Measurements from ENCODE around the gene PSMC3.

Gene PSMC3

GRCh38 chr11:47406896-47407745 lies 19.1 kb downstream of the PSMC3 start:
- Histone ChIP-seq H3K9me3 (ENCODE audit: control insufficient read depth, low read length) (no peaks in the 10 kb centered on the region), H3K4me3 (ENCODE audit: insufficient read depth, low read depth, low read length) (peak overlapping the region; percentile 56), H3K27me3 (ENCODE audit: control insufficient read depth, insufficient read depth, low read length, poor library complexity, severe bottlenecking) (no peaks in the 10 kb centered on the region), H3K4me1 (ENCODE audit: control insufficient read depth, insufficient read depth, low read length) (peaks cover 8% of the 10 kb centered on the region), H3K27ac (ENCODE audit: insufficient read depth, low read depth, low read length, poor library complexity, severe bottlenecking) (no peak overlapping the region), H3K36me3 (ENCODE audit: control insufficient read depth, insufficient read depth, low read length) (no peaks in the 10 kb centered on the region)
- WGBS, 2 experiments: 78 to 80% methylated on average over 12 of the region's 12 CpGs

- Histone ChIP-seq H3K27me3 (ENCODE audit: control insufficient read depth, insufficient read depth, low read length, poor library complexity, severe bottlenecking) (no peaks in the 10 kb centered on the region), H3K36me3 (ENCODE audit: control insufficient read depth, insufficient read depth, low read length) (no peaks in the 10 kb centered on the region), H3K4me1 (ENCODE audit: control insufficient read depth, insufficient read depth, low read length) (peaks cover 4% of the 10 kb centered on the region), H3K4me3 (ENCODE audit: insufficient read depth, low read depth, low read length) (no peak overlapping the region), H3K9me3 (ENCODE audit: control insufficient read depth, low read length) (no peaks in the 10 kb centered on the region), H3K27ac (ENCODE audit: insufficient read depth, low read depth, low read length, poor library complexity, severe bottlenecking) (no peak overlapping the region)
- 72 to 81% methylated on average over 3 of the region's 3 CpGs for WGBS, 2 experiments
These were observed 22.7 kb downstream of the PSMC3 start for GRCh38 chr11:47403571-47403970.

DNA sequence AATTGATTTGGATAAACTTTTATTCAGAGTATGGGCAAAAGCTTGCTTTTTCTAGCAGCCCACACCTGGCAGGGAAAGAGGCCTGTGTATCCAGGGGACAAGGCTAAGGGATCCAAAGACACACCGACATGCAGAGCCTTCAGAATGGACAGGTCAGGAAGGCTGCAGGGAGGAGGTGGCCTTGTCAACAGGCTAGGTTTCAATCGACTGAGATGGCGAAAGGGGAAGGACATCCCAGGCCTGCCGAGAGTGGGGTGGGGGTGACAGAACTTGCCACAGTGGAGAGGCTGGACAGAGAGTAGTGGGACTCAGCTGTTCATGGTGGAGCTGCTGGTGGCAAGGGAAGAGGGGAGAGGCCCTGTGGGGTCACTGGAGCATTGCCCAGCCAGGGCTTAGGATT lies 23.1 kb downstream of the PSMC3 start:
- Histone ChIP-seq H3K36me3 (ENCODE audit: control insufficient read depth, insufficient read depth, low read length) (no peaks in the 10 kb centered on the region), H3K9me3 (ENCODE audit: control insufficient read depth, low read length) (no peaks in the 10 kb centered on the region), H3K27me3 (ENCODE audit: control insufficient read depth, insufficient read depth, low read length, poor library complexity, severe bottlenecking) (no peaks in the 10 kb centered on the region), H3K4me1 (ENCODE audit: control insufficient read depth, insufficient read depth, low read length) (peaks cover 4% of the 10 kb centered on the region), H3K4me3 (ENCODE audit: insufficient read depth, low read depth, low read length) (no peak overlapping the region), H3K27ac (ENCODE audit: insufficient read depth, low read depth, low read length, poor library complexity, severe bottlenecking) (no peak overlapping the region)
- WGBS, 2 experiments: 77 to 78% methylated on average over 4 of the region's 4 CpGs

DNA sequence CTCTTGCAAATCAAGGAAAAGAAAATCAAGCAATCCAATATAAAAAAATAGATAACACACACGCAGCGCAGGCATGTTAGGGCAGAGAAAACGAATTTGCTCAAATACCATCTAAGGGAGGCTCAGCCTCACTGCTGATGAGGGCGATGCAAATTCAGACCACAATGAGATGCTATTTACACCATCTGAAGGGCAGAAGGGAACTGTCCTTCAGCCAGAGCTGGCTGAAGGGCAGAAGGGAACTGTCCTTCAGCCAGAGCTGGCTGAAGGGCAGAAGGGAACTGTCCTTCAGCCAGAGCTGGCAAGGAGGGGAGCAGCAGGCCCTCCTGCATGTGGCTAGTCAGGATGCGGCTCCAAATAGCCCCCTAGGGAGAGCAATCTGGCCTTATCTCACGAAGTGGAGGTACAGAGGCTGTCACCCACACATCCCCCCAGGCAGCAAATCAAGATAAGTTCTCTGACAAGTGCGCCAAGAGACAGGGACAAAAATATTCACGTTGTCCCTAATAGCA lies 25.4 kb downstream of the PSMC3 start:
- Histone ChIP-seq H3K27ac (ENCODE audit: insufficient read depth, low read depth, low read length, poor library complexity, severe bottlenecking) (no peak overlapping the region), H3K9me3 (ENCODE audit: control insufficient read depth, low read length) (no peaks in the 10 kb centered on the region), H3K27me3 (ENCODE audit: control insufficient read depth, insufficient read depth, low read length, poor library complexity, severe bottlenecking) (no peaks in the 10 kb centered on the region), H3K4me1 (ENCODE audit: control insufficient read depth, insufficient read depth, low read length) (peaks cover 4% of the 10 kb centered on the region), H3K4me3 (ENCODE audit: insufficient read depth, low read depth, low read length) (peak overlapping the region; percentile 23), H3K36me3 (ENCODE audit: control insufficient read depth, insufficient read depth, low read length) (no peaks in the 10 kb centered on the region)
- 22 to 26% methylated on average over 7 to 8 of the region's 8 CpGs for WGBS, 2 experiments

GRCh38 chr11:47399860-47400767 lies 26.1 kb downstream of the PSMC3 start:
- Histone ChIP-seq H3K9me3 (ENCODE audit: control insufficient read depth, low read length) (no peaks in the 10 kb centered on the region), H3K27ac (ENCODE audit: insufficient read depth, low read depth, low read length, poor library complexity, severe bottlenecking) (no peak overlapping the region), H3K27me3 (ENCODE audit: control insufficient read depth, insufficient read depth, low read length, poor library complexity, severe bottlenecking) (no peaks in the 10 kb centered on the region), H3K4me1 (ENCODE audit: control insufficient read depth, insufficient read depth, low read length) (peaks cover 4% of the 10 kb centered on the region), H3K4me3 (ENCODE audit: insufficient read depth, low read depth, low read length) (peak overlapping the region; percentile 41), H3K36me3 (ENCODE audit: control insufficient read depth, insufficient read depth, low read length) (no peaks in the 10 kb centered on the region)
- WGBS, 2 experiments: 9 to 10% methylated on average over 45 to 46 of the region's 47 CpGs

DNA sequence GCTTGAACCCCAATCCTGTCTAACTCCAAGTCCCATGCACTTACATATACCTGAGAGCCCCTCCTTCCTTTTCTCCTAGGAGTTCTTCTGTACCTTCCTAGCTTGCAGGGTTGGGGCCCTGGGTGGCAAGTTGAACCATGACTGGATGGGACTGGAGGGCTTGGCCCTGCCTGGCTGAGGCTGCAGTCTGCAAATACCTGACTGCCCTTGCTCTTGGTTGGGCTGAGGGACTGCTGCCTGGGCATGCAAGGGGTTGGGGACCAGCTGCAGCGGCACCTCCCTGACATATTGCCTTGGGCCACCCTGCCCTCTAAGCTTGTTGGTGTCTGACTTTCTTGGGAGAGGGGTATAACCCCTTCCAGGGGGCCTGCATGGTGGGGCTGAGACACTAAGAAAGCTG lies 27.7 kb downstream of the PSMC3 start:
- H3K4me3 ChIP-seq (ENCODE audit: insufficient read depth, low read depth, low read length): no peak overlapping the region
- H3K27ac ChIP-seq (ENCODE audit: insufficient read depth, low read depth, low read length, poor library complexity, severe bottlenecking): no peak overlapping the region
- H3K27me3 ChIP-seq (ENCODE audit: control insufficient read depth, insufficient read depth, low read length, poor library complexity, severe bottlenecking): no peaks in the 10 kb centered on the region
- 90 to 95% methylated on average over 1 of the region's 1 CpG for WGBS, 2 experiments
- H3K9me3 ChIP-seq (ENCODE audit: control insufficient read depth, low read length): no peaks in the 10 kb centered on the region
- H3K36me3 ChIP-seq (ENCODE audit: control insufficient read depth, insufficient read depth, low read length): no peaks in the 10 kb centered on the region
- peaks cover 4% of the 10 kb centered on the region for H3K4me1 ChIP-seq (ENCODE audit: control insufficient read depth, insufficient read depth, low read length)

- Histone ChIP-seq H3K27ac (ENCODE audit: insufficient read depth, low read depth, low read length, poor library complexity, severe bottlenecking) (no peak overlapping the region), H3K27me3 (ENCODE audit: control insufficient read depth, insufficient read depth, low read length, poor library complexity, severe bottlenecking) (no peaks in the 10 kb centered on the region), H3K36me3 (ENCODE audit: control insufficient read depth, insufficient read depth, low read length) (no peaks in the 10 kb centered on the region), H3K4me1 (ENCODE audit: control insufficient read depth, insufficient read depth, low read length) (peaks cover 4% of the 10 kb centered on the region), H3K4me3 (ENCODE audit: insufficient read depth, low read depth, low read length) (no peak overlapping the region), H3K9me3 (ENCODE audit: control insufficient read depth, low read length) (no peaks in the 10 kb centered on the region)
- WGBS, 2 experiments: 88 to 89% methylated on average over 3 of the region's 3 CpGs
These were observed 28.2 kb downstream of the PSMC3 start for GRCh38 chr11:47398011-47398410.

- Histone ChIP-seq H3K27ac (ENCODE audit: insufficient read depth, low read depth, low read length, poor library complexity, severe bottlenecking) (no peak overlapping the region), H3K9me3 (ENCODE audit: control insufficient read depth, low read length) (no peaks in the 10 kb centered on the region), H3K4me1 (ENCODE audit: control insufficient read depth, insufficient read depth, low read length) (peaks cover 4% of the 10 kb centered on the region), H3K27me3 (ENCODE audit: control insufficient read depth, insufficient read depth, low read length, poor library complexity, severe bottlenecking) (no peaks in the 10 kb centered on the region), H3K36me3 (ENCODE audit: control insufficient read depth, insufficient read depth, low read length) (no peaks in the 10 kb centered on the region), H3K4me3 (ENCODE audit: insufficient read depth, low read depth, low read length) (no peak overlapping the region)
- 92 to 98% methylated on average over 3 of the region's 3 CpGs for WGBS, 2 experiments
These were observed 30.3 kb downstream of the PSMC3 start for GRCh38 chr11:47396049-47396320.

GRCh38 chr11:47395223-47396048 lies 30.8 kb downstream of the PSMC3 start:
- H3K27me3 ChIP-seq (ENCODE audit: control insufficient read depth, insufficient read depth, low read length, poor library complexity, severe bottlenecking): no peaks in the 10 kb centered on the region
- 94% methylated on average over 25 of the region's 25 CpGs for WGBS, 2 experiments
- H3K27ac ChIP-seq (ENCODE audit: insufficient read depth, low read depth, low read length, poor library complexity, severe bottlenecking): no peak overlapping the region
- H3K4me1 ChIP-seq (ENCODE audit: control insufficient read depth, insufficient read depth, low read length): peaks cover 1% of the 10 kb centered on the region
- no peaks in the 10 kb centered on the region for H3K36me3 ChIP-seq (ENCODE audit: control insufficient read depth, insufficient read depth, low read length)
- H3K9me3 ChIP-seq (ENCODE audit: control insufficient read depth, low read length): no peaks in the 10 kb centered on the region
- no peak overlapping the region for H3K4me3 ChIP-seq (ENCODE audit: insufficient read depth, low read depth, low read length)
